Mammary epithelial cell (primary cell): ENCODE measurements around the gene TNFAIP8.

Experiments used
- CTCF ChIP-seq, 2 donors: IDR thresholded peaks in 1 of 2; conservative IDR thresholded peaks in 1 of 2; 2 replicates each; pipeline ENCODE4 v1.5.1; 2011 to 2012; ENCODE audit warnings: inconsistent platforms in 2 of 2, low read length in 2 of 2, mild to moderate bottlenecking in 2 of 2, control low read depth in 1 of 2, low read depth in 1 of 2; ENCODE audit not compliant: insufficient read depth in 1 of 2; ENCODE audit errors: extremely low read depth in 1 of 2
- EZH2 ChIP-seq: IDR thresholded peaks from 2 replicates; pipeline ENCODE4 v1.6.1; 2012; ENCODE audit warnings: low read length, inconsistent platforms, borderline replicate concordance

GRCh38 chr5:119336262-119336661 is 19.6 kb upstream of the TNFAIP8 start:
- TF ChIP-seq CTCF (conservative IDR thresholded peaks at IDR 0.05 in 1 of 2, IDR thresholded peaks at IDR 0.05 in 1 of 2; ENCODE audit: extremely low read depth in 1 of 2, insufficient read depth in 1 of 2, low read depth in 1 of 2, low read length in 2 of 2) = no peak
- TF ChIP-seq EZH2 = no peak
